TTC549 (cell line): Measurements from ENCODE around the gene CTSD.

Source experiments
- FAIRE-seq: peaks from 2 replicates; lab custom pipeline; 2012; peaks lifted over from hg19 to GRCh38; lab: Jason Lieb, UNC

CTSD gene

GRCh38 chr11:1782831-1783724 is 19.4 kb upstream of the CTSD start:
- FAIRE-seq: no peak

DNA sequence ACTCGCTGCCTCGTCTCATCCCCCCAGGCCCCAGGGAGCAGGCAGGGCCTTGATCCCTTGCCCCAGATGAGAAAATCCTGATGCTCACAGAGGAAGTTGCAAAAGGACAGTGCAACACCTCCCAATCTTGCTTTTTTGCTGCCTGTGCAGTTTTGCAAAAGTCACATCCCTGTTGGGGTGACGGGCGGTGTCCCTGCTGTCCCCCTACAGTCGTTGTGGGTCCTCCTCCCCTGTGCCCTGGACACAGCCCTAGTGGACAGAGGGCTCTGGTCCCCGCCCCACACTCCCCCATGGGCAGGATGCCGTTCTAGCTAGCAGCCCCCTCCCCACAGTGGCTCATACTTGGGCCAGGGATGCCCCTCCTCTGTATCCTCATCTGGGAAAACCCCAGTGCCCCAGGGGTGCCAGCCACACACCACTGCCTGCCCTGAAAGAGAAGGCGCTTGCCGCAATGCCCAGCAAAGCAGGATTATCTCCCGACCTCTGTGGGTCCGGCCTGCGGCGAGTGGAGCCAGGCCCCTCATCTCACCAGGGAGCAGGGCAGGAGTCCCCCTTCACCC is 18.4 kb upstream of the CTSD start:
- no peak for FAIRE-seq

DNA sequence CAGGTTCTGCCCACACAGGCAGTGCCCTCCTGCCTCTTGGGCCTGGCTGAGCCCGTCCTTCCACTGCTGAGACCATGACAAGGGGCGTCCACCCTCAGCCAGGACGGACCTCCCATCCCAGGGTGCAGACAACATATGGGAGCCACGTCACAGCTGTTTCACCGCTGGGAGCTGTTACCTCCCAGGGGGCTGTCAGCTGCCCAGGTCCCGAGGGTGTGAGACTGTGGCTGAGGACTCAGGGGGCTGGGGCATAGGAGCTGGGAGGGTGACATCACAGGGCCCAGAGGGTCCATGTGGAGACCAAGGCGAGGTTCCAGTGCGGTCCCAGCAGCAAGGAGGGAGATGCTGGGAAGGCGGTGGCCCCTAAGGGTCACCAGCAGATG is 17.9 kb upstream of the CTSD start:
- no peak for FAIRE-seq

GRCh38 chr11:1780700-1781592 is 17.2 kb upstream of the CTSD start:
- no peak for FAIRE-seq

DNA sequence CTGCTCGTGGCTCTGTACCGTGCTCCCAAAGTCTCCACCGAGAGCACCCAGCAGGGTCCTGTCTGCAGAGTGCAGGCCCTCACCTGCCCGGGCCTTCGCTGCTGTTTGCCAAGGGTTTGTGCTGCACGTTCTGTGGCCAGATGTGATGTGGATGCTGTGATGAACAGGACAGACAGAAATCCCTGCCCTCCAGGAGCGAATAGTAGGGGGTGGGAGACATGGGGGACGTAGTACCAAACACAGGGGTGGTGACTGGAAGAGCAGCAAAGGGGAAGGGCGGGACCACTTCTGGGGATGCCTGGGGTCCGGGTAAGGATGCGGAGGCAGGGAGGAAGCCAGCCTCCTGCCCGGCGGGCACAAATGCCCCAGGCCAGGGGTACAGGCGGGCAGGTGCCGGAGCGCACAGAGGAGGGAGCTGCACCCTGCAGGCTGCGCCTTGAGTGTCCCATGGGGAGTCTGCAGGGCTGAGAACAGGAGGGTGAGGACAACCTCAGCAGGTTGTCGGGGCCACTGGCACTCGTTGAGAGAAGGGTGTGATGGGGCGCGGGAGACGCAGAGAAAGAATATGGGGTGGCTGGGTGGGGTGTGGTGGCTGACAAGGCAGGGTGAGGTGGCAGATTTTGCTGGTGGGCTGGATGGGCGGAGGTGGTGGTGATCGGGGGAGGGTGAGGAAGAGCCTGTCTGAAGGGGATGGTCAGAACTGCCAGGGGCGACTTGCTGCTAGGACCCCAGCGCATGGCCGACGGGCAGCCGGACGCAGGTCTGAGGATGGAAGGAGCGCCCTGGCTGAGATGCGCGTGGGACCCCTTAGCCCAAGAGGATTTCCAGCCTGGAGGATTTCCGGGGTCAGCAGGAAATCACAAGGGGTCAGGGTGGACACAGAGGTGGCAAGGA is 16.3 kb upstream of the CTSD start:
- no peak for FAIRE-seq

DNA sequence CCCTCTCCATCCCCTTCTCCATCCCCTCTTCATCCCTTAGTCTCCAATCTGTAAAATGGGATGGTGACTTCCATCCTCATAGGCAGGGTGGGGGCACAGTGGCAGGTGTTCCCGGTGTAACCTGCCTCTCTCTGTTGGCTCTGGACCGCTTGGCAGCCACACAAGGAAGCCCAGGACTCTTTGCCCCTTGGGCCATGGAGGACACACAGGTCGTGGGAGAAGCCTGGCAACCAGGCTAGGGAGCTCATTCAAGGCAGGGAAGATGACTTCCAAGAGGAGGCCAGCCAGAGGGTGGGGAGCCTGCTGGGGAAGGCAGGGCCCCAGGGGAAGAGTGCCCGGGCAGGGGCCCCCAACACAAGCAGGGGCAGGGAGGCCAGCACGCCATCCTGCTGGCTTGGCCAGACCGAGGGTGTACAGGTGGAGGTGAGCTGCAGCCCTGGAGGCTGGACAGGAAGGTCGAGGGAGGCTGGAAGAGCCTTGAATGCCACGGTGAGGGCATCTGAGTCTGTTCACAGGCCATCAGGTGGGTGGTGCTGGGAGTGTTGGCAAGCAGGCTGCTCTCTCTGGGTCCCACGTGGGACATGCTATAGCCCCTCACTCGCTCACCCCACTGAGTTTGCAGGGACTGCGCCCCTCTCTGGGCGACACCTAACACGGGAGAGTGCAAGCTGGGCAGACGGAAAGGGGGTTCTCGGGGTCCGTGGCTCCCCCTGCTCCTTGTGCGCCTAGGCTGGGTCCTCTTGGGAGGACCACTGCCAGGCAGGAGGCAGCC is 15.5 kb upstream of the CTSD start:
- FAIRE-seq: no peak

GRCh38 chr11:1778141-1778911 is 14.6 kb upstream of the CTSD start:
- no peak for FAIRE-seq

GRCh38 chr11:1777737-1778136 is 14.0 kb upstream of the CTSD start:
- no peak for FAIRE-seq

DNA sequence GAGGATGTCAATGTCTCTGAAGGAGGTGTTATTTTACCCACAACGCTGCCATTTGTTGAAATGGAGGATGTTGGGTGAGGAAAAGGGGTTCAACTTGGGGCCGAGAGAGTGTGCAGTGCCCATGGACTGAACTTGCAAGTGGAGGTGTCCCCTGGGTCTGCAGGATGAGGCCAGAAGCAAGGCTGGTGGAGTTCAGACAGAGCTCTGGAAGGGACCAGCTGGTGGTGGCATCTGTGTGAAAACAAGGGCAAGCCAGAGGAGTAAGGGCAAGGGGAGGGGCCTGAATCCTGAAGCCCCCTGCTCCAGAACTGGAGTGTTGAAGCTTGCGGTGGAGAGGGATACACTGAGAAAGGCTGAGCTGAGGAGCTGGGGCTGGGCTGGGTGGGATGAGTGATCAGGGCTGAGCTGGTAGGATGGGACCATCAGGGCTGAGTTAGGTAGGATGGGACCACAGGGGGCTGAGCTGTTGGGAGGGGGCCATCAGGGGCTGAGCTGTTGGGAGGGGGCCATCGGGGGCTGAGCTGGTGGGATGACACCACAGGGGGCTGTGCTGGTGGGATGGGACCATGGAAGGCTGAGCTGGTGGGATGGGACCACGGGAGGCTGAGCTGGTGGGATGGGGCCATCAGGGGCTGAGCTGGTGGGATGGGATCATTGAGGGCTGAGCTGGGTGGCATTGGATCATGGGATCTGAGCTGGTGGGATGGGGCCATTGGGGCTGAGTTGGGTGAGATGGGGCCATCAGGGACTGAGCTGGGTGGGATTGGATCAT is 13.4 kb upstream of the CTSD start:
- FAIRE-seq: no peak

- no peak for FAIRE-seq
Observed at GRCh38 chr11:1776331-1776851, 12.7 kb upstream of the CTSD start.

DNA sequence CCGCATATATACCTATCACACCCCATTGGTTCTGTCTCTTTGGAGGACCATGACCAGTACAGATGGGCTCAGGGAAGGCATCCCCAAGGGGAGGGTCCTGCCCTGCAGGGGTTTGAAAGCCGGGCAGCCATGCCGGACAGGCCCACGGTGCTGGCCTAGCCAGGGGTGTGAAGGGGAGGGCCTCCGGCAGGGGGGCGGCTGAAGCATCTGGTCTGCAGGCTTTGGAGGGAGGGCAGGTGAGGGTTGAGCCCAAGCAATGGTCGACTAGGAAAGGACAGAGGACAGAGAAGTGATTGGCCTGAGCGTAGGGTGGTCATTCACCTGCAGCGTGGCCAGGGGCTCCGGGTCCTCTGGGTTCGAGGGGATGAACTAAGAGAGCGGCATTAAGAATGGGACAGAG is 11.2 kb upstream of the CTSD start:
- no peak for FAIRE-seq

DNA sequence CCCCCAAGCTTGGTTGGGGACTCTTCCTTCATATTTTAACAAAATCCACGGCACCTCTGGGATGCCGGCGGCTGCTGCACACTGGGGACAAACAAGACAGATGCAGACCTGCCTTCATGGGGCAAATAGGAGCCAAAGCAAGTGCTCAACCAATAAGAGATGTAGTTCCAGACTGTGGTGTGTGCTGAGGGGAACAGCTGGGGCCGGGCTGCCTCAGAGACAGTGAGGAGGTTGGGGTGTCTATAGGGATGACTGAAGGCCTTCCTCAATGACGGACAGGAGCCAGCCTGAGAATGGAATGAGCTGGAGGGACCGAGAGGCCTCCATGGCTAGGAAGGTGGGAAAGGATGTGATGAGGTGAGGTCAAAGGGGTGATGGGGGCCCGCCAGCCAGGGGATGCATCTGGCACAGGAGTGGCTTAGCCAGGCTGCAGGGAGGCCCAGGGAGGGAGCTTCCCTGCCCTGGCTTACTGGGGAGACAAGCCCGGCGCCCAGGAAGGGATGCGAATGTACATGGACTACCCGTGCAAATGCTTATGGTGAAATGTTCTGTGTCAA is 10.3 kb upstream of the CTSD start:
- FAIRE-seq: no peak

GRCh38 chr11:1773131-1773993 is 9.6 kb upstream of the CTSD start:
- FAIRE-seq: no peak

DNA sequence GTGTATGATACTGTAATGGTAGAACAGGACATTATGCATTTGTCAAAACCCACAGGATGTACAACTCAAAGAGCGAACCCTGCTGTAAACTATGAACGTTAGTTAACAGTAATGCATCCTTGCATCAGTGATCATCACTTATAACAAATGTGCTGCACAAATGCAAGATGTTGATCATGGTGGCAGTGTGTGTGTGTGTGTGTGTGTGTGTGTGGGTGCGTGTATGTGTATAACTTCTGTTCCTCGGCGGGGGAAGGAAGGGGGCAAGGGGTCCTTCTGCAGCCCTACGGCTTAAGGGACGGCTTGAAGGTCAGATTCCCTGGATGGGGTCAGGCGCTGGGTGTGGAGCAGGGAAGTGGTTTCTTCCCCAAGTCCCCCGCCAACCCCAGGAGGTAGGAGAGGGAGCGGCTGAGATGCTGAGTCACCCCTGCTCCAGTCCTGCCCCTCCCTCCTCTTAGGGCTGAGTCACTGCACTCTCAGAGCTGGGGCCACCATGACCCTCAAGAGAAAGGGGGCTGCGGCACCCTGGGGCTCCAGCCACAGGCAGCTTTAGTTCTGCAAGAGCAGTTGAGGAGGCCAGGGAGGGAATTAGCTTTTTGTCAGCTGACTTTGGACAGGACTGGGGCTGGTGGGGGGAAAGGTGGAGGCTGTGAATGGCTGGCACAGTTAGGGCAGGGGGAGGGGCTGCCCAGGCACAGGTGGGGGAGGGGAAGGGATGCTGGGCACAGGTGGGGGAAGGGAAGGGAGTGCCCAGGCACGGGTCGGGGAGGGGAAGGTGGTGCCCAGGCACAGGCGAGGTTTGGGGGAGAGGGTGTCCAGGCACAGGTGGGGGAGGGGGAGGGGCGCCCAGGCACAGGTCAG is 8.8 kb upstream of the CTSD start:
- no peak for FAIRE-seq

GRCh38 chr11:1771700-1772099 is 8.0 kb upstream of the CTSD start:
- FAIRE-seq: no peak

DNA sequence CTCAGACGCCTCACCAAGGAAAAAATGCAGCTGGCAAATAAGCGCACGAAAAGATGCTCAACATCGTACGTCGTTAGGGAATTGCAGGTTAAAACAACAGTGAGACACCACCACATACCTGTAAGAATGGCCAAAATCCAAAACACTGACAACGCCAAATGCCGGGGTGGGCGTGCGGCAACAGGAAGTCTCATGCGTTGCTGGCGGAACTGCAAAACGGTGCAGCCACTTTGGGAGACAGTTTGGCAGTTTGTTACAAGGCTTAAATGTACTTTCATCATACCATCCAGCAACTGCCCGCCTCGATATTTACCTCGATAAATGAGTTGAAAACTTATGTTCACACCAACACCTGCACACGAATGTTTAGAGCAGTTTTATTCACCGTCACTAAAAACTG is 7.5 kb upstream of the CTSD start:
- FAIRE-seq: no peak

DNA sequence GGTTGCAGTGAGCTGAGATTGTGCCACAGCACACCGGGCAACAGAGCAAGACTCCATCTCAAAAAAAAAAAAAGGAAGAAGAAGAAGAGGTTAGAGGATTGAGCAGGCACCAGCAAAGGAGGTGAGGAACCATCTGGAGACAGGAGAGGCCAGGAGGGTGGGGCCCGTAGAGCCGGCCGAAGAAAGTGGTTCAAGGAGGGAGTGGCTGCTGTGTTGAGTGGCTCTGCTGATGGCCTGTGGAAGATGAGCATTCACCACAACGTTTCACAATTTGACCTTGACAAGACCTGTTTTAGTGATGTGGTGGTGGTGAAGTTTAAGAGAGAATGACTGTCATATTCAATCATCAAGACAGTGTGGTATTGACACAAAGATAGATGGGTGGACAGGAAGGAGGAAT is 6.8 kb upstream of the CTSD start:
- FAIRE-seq: no peak
